ENCODE results near the gene ARHGAP25.

DNA sequence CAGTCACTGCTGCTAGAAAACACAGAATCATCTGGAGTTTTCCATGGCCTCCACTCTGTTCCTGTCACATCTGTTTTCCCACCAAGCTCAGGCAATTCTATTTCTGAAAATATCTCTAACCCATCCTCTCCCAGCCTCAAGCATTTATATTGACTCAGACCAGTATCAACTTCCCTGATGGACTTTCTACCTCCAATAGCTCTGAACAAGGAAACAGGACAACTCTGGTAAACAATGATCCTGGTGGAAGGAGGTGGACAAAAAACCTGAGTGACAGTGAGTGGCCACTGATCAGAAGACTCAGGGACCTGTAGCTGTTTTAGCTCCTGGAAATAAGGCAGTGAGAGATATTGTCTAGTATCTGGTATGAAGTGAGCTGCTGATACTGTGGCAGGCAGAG lies 113.1 kb downstream of the ARHGAP25 start:
- TF ChIP-seq, protein P1, sequence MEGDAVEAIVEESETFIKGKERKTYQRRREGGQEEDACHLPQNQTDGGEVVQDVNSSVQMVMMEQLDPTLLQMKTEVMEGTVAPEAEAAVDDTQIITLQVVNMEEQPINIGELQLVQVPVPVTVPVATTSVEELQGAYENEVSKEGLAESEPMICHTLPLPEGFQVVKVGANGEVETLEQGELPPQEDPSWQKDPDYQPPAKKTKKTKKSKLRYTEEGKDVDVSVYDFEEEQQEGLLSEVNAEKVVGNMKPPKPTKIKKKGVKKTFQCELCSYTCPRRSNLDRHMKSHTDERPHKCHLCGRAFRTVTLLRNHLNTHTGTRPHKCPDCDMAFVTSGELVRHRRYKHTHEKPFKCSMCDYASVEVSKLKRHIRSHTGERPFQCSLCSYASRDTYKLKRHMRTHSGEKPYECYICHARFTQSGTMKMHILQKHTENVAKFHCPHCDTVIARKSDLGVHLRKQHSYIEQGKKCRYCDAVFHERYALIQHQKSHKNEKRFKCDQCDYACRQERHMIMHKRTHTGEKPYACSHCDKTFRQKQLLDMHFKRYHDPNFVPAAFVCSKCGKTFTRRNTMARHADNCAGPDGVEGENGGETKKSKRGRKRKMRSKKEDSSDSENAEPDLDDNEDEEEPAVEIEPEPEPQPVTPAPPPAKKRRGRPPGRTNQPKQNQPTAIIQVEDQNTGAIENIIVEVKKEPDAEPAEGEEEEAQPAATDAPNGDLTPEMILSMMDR (IDR thresholded peaks at IDR 0.05): no peak
- no peak for TF ChIP-seq POLR2A (IDR thresholded peaks at IDR 0.05; ENCODE audit: low read depth)
- no peak for TF ChIP-seq POLR2AphosphoS5 (IDR thresholded peaks at IDR 0.05)

Measured in esophagus muscularis mucosa (tissue), 3 donors.